ENCODE results near the gene DTX3L.

Gene DTX3L

DNA sequence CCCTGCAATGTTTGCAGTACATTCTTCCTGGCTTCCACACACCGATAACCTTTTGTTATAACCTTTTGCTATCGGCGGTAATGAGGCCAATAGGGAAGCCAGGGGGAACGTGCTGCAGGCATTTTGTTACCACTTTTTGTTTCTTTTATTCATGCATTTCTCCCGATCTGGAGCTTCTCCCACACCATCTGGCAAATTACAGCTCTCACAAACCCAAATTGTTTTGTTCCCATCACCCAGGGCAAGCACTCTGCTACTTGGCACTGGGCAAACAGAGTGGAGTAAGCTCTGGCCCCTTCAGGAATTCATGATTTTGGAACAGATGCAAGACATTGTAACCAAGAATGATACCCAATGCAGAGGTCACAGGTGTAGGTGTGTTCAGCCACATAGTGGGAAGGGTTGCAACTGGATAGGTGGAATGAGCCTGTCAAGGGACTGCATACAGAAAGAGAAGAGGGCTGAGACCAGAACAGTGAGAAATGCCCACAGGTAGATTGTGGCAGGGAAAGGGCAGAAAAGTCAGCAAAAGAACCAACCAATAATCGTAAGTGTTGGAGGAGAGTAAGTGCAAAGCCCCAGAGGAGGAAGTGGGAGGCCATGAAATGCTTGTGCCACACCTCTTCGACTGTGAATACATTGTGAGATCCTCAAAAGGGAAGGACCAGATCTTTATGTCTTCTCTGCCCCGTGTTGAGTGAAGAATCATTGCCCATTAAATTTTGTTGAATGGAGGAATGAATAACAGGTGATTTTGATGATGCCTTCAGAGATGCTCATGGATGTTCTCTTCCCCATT lies 59.1 kb downstream of the DTX3L start:
- no peak overlapping the region for H3K4me3 ChIP-seq (ENCODE audit: extremely low read depth, insufficient read depth, low read length, poor library complexity, severe bottlenecking)
- H3K36me3 ChIP-seq (ENCODE audit: control insufficient read depth, insufficient read depth, low read length): no peaks in the 10 kb centered on the region
- H3K9me3 ChIP-seq (ENCODE audit: control insufficient read depth, low read length): no peaks in the 10 kb centered on the region
- 85 to 93% methylated on average over 7 to 8 of the region's 8 CpGs for WGBS, 2 experiments (ENCODE audit: insufficient coverage in 2 of 2)
- H3K4me1 ChIP-seq (ENCODE audit: control insufficient read depth, insufficient read depth, low read length, poor library complexity, severe bottlenecking): no peaks in the 10 kb centered on the region
- no peak overlapping the region for H3K27ac ChIP-seq (ENCODE audit: low read depth, low read length, severe bottlenecking)

Data from mesodermal cell (in vitro differentiated cells).